Glomerular endothelial cell (primary cell): ENCODE data around the gene AFF2. TPM values are rescaled to one million over a fixed set of nuclear protein-coding genes. Genes with fewer than 3 reads are reported as not detected.
"Not testable (repeated sequence)": the region's sequence is repeated elsewhere in the genome, so short reads cannot be mapped to it uniquely, and the experiment has no call there.

Experiments used
- DNase-seq: peaks from one replicate; pipeline ENCODE4 v3.0.0-alpha.2; 2011; ENCODE audit warnings: low read depth, low spot score; ENCODE audit errors: extremely low read depth
- total RNA-seq: library from RNA; depleted of rRNA; stranded (reverse); fragments of >200 nt; gene quantifications from 2 replicates; pipeline ENCODE4 v1.2.3, GENCODE V29; 2015

The AFF2 gene
- total RNA-seq, 1 donor from 2014 or later, result 0.06 TPM

DNA sequence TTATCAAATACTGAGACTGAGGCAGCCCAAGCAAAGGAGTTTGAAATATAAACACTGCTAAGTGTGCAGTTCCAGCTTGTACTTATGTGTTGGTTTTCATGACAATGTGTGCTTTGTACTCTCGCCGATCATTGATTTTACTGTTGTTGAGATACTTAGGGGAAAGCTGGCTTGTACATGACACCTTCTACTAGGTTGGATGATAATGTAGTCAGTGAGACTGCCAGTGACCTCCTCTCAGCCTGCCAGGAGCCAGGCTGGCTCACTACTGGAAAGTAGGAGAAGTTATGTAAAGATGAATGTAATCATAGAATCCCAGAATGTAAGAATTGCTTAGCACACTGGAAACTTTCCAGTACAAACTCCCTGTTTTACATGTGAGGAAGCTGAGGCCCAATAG, 132.0 kb downstream of the AFF2 start:
- no peak for DNase-seq

DNA sequence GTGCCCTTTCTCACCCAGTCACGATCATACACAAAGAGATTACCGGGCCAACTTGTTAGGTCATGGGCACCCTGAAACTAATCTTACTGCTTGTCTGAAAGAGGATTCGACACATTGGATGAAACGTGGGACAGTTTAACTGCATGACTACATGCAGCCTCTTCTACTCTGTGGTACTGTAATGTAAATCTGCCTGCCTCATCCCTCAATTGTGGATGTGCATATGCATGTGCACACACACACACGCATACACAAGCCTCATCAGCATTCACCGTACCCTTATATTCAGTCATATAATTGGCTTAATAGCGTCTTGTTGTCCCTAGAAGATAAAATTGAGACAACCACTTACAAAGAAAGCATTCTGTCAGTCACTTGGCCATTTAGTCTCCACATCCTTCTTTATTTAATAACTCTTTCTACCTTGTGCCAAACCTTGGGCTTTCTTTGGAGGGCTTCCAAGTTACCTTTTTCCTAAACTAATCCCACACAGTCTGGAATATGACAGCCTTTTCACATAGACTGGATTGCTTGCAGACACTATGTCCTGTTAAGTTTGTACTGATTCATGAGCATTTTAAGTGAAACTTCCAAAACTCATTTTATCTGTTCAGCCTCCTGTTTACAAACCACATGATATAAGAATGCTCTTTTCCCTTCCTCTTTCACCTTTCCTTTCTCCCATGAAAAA, 132.9 kb downstream of the AFF2 start:
- no peak for DNase-seq

DNA sequence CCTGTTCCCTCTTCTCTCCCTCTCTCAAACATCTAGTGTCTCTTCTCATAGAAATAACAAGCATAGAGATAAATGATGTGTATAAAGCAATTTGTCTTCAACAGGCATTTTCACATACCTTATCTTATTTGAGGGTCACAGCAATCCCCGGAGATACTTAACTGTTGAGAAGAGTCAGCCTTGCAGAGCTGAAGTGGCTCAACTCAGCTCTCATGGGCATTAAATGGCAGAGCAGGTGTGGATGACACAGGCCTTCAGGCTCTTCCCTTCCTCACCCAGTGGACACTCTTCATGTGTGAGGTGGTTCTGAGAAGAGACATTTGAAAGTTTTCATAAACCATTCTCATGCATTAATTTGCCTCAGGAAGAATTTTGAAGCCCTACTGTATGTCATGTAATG, 134.2 kb downstream of the AFF2 start:
- DNase-seq, result no peak

DNA sequence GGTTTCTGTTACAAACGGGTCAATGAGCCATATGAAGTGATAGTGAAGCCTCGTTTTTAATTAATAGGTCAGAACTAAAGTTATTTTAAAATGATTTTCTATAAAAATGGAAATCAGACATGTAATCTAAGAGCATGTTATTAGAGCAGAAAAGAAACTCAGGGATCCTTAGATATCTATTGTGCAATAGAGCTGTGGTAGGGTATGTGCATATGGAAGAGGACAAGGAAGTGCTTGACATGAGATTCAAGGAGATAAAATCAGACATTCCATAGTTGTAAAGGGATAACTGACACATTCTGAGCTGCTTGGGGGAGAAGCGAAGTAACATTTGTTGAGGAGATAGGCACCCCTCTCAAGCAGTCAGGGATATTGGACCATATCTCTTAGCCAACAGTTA, 143.0 kb downstream of the AFF2 start:
- no peak for DNase-seq

DNA sequence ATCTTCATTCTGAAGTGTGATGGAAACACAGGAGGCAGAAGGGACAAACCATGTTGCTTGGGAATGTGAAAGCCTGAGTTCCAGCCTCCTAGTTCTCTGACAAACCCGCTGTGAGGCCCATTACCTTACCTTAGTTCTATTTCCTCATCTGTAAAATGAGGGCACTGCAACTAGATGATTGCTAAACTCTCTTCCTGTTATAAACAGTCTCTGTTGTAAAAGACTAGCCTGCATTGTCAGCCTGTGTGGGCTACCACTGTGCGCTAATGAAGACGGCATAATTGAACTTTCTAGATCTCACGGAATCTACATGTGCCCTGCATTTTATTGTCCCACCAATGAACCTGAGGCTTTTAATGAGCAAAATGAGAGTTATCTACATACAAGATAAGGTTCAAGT, 147.2 kb downstream of the AFF2 start:
- no peak for DNase-seq

DNA sequence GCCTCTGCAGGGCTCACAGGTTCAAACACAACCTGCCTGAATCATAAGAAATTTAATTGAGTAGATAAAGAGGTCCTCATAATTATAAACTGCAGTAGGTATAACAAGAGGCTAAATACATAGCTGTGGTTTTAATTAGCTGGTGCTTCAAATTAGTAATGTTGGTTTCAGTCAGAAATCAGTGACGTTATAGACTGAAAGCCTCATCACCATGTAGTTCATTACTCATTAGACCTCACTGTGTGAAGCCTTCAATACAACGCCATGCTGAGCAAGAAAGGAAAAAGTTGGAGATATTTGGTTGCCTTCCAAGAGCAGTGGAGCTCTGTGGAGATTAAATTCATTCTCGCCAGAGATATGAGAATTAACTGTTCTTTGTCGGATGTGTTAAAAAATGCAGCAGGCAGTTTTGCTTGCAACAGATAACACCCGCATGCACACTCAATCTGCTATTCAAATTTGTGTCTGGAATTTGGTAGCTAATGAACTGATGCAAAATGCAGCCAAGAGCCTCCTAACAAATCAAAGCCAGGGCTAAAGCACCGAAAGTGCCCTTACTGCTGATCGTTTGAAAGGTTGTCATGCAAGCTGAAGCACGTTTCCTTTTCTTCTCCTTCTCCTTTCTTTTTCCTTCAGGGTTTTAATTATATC, 148.9 kb downstream of the AFF2 start:
- DNase-seq, result no peak

DNA sequence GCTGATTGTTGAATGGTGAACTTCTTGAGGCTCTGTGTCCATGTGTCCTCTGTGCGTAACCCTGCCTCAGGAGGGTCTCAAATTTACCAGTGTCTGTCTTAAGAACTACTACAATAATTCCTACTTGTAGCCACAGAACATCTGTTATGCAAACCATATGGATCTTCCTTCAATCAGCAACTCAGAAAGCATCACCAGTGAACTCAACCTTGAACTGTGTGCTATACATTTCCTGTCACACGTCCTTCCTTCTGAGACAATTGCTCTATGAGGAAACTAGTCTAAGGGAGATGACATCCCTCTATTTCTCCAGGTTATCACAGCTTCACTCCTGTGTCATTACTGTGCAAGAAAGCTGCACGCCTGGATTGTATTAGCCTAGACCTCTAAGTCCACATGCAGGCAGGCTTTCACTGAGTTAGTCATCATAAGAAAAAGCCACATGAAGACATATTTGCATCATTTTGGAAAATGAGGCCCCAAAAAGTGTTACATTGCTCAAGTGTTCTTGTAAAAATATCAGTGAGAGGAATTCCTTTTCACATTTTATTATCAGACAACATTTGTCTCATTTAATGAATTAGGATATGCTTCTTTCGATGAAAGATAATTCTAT, 157.8 kb downstream of the AFF2 start:
- no peak for DNase-seq

DNA sequence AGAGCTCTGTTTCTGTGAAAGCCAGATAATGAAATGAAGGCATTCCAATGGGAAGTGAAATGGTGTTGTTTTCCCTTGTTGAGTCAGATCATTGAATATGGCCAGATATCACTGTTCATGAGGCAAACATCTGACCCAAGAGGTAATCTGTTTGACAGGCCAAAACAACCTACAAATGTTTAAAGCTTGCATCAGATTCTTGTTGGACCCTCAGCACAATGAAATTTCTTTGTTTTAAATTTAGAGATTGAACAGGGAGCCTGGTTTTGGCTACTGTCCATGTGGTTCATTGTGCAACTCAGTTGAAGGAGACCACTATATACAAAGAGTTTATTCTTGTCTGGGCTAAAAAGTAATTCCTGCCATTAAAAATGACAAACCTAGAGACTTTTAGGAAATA, 159.1 kb downstream of the AFF2 start:
- DNase-seq, result no peak

DNA sequence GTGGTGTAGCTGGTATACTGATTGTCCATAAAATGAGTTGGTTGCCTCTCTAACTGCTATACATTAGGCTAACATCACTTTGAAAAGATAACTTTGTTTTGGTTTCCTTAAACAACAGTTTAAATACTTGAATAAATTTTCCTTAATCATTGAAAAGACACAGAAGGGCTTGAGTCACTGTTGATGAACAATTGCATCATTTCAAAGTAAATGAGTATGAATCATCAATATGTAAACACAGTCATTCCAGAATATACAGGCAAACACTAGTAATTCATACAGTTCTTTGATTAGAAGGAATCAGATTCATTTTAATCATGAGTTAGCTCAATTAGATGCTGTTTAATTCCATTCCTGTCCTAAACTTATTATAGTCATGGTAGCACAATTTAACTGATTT, 160.6 kb downstream of the AFF2 start:
- no peak for DNase-seq

DNA sequence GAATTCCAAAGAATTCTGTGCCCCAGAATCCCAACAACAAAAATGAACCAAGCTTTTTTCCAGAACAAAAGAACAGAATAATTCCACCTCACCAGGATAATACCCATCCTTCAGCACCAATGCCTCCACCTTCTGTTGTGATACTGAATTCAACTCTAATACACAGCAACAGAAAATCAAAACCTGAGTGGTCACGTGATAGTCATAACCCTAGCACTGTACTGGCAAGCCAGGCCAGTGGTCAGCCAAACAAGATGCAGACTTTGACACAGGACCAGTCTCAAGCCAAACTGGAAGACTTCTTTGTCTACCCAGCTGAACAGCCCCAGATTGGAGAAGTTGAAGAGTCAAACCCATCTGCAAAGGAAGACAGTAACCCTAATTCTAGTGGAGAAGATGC, 161.6 kb downstream of the AFF2 start:
- DNase-seq, result no peak

DNA sequence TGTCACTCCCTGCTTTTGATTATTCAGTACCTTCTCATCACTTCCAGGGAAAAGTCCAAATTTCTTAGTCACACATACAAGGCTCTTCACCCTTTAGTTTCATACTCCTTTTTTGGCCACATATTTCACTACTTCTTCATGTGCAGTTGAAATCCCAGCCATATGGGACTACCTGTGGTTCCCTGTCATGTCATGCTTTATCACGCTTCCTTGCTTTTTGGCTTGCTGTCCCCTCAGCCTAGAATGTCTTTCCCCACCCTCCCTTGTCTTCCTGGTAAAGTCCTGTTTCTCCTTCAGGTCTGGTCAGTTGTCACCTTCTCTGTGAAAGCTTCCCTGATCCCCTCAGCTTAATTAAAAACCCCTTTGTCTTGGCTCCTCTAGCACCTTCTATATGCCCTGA, 163.8 kb downstream of the AFF2 start:
- no peak for DNase-seq

DNA sequence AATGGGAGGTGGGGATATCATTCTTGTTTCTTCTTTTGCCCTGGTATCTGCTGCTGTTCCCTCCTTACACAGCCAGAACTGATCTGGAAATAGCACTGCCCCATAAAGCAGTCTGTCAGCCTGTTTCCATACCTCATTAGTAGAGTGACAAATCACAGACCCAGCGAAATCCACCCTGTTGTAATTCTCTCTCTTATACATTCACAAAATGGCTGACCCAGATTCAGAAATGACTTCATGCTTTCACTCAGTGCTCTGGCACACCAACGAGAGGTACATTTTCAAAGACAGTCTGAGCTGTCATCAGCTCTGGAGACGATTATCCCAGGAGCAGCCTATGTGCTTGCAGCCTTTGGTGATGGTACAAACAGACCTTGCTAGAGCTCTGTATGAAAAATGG, 164.6 kb downstream of the AFF2 start:
- DNase-seq, result no peak

DNA sequence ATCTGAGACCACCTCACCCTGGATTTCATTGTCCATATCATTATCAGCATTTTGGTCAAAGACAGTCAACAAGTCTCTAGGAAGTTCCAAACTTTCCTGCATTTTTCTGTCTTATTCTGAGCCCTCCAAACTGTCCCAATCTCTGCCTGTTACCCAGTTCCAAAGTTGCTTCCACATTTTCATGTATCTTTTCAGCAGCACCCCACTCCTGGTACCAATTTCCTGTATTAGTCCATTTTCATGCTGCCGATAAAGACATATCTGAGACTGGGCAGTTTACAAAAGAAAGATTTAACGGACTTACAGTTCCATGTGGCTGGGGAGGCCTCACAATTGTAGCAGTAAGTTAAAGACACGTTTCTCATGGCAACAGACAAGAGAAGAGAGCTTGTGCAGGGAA, 168.8 kb downstream of the AFF2 start:
- DNase-seq, result not testable (repeated sequence)

DNA sequence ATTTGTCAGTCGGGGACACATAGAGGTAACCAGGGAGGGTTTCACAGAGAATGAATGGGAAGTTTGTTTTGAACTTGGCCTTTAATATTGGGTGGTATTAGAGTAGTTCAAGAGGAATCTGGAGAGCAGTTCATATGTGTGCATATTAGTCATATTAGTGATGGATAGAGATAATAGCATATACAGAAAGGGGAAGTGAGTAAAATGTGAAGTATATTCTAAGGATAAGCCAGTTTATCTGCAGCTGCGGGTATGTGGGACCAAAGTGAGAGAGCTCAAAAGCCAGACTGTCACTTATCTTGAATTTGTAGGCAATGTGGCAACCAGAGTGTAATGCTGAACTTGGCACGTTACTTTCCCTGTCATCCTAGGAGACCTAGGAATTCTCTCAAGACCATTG, 169.9 kb downstream of the AFF2 start:
- no peak for DNase-seq

DNA sequence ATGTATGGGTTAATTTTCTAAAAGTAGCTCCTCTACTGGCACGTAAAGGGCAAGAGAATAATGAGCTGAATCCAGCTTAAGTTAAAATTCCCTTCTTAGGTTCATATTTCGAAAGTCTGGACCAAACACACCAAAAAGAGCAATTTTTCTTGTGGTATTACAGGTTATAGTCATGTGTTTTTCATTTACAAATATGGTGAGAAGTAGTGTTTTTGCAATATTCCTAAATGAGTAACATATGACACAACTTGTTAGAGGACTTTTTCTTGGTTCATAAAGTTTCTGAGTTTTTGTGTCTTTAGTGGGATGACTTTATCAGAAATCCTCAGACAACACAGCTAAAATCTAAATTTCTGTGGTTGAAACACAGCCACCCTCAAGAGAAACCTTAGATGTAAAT, 172.1 kb downstream of the AFF2 start:
- no peak for DNase-seq

DNA sequence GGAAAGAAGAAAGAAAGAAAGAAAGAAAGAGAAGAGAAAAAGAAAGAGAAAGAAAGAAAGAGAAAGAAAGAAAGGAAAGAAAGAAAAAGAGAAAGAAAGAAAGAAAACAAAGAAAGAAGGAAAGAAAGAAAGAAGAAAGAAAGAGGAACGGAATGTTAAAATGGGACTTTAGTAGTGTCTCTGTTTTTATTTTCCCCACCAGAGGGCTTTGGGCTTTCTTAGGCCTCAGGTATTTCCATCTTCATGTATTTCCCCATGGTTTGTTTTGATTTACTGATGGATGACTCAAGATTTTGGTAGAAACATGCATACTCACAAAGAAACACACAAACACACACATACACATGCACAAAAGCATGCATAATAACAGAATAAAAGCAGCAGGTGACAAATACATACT, 181.2 kb downstream of the AFF2 start:
- no peak for DNase-seq

DNA sequence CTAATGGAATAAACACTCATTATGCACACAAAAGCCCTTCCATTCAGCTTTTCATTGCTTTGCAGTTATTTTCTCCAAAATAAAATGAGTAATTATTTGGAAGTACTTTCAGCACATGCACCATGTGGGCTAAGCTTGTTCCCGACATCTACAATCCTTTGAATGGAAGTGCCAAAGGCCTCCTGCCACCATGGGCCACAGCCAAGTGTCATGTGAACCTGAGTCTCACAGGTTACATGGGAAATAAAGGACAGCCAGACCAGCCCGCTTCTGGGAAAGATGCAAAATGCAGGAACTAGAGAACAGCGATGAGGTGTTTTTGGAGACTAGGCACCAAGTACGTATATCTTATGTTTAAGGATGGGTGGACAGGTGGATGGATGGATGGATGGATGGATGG, 181.8 kb downstream of the AFF2 start:
- no peak for DNase-seq

DNA sequence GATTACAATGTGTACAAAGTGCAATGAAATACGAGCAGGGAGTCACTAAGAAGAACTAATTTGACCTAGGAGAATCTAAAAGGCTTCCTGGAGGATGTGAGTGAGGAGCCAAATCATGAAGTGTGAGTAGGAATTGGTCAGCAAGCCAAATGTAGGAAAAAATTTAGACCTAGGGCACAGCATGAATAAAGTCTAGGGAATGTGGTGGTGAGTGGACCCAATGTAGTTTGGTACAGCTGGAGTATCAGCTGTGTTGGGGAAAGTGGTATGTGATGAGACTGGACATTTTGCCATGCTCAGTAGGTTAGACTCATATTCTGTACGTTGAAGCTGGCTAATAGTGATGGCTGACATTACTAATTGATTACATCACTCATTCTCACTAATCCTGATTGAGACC, 191.0 kb downstream of the AFF2 start:
- DNase-seq, result no peak

DNA sequence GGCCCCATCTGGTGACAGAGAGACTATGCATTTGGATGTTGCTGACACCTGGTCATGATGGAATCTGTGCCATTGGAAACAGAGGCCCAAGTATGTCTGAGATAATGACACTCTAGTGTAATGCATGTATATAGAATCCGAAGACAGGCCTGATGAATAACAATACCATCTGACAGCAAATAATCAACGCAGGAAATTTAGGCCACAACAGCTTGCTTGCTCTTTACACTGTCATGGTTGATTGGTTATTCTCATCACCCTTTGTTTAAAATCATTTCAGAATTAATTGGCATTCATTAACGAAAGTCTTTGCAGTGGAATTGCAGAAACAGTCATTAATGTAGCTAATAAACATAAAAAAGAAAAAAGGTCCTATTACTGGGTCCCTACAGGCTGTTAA, 194.8 kb downstream of the AFF2 start:
- no peak for DNase-seq

DNA sequence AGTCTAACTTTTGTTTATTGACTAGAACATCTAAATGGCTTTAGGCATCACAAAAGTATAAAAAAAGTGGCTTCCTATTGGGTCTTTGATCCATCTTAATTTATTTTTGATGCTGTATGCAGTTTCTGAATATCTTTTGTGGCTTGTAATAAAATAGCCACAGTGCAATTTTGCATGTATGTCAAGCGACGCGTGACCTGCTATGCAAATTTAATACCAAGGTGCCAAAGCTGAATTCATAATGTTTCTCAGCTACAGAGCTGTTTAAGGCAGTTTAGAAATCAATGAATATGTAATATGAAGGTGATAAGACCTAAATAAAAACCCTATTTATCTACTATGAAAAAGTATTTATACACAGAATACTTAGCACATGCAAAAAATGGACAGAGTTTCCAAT, 197.8 kb downstream of the AFF2 start:
- DNase-seq, result no peak

DNA sequence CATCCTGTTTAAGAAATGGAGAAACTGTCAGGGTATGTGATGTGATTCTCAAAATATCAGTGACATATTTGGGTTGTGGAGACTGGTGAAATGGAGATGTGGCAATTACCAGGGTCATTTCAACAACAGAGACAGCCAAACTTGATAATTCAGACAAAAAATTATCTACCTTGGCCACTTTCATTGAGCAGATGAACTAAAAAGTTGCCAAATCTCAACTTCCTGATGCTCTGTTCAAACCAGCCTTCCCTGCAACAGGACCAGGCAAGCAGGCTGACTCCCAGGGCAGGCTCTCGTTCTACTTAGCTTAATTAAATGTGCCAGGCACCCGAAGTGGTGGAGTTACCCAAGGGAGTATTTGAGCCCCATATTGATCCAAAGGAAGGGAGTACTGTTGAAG, 199.6 kb downstream of the AFF2 start:
- no peak for DNase-seq

DNA sequence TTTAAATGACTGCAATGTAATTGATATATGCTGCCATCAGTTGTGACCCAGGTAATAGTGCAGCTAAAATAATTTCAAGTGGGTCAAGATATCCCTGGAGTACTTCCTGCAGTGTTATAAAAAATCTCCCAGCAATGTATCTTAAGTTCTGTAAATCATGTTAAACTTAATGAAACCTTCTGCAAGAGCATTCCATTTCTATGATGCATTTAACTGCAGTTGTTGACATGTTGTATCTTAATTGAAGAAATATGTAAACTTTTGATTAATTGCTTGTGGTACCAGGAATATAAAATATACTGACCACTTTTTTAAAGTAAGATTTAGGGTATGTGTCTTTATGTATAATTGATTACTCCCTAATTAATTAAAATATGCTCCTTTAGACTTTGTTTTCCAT, 213.6 kb downstream of the AFF2 start:
- no peak for DNase-seq
